H1 (cell line): ENCODE measurements around the gene SLC6A19. TPM values are rescaled to one million over a fixed set of nuclear protein-coding genes. Genes with fewer than 3 reads are reported as not detected.

ENCODE experiments used
- CHD7 ChIP-seq: fragments of 300-600 bp; sonication (generic); IDR thresholded peaks from 2 replicates; pipeline ENCODE4 v1.7.1; 2012; ENCODE audit warnings: low read length, moderate library complexity, mild to moderate bottlenecking, inconsistent platforms; ENCODE audit not compliant: insufficient replicate concordance
- HDAC2 ChIP-seq, 2 experiments: fragments of 300-600 bp in 1 of 2; sonication (generic) in 1 of 2; IDR thresholded peaks; 2 replicates each; pipeline ENCODE4 v1.6.1; 2011 to 2012; ENCODE audit warnings: low read depth in 2 of 2, low read length in 2 of 2, mild to moderate bottlenecking in 2 of 2, moderate library complexity in 2 of 2, borderline replicate concordance in 1 of 2, inconsistent platforms in 1 of 2
- MAX ChIP-seq: IDR thresholded peaks from 2 replicates; pipeline ENCODE4 v1.6.1; 2012; ENCODE audit warnings: inconsistent platforms
- RBBP5 ChIP-seq: IDR thresholded peaks from 2 replicates; pipeline ENCODE4 v1.7.1; 2012; ENCODE audit warnings: low read depth, mild to moderate bottlenecking, inconsistent platforms, low read length, moderate library complexity, borderline replicate concordance
- RXRA ChIP-seq: IDR thresholded peaks from 2 replicates; pipeline ENCODE4 v1.6.1; 2011; ENCODE audit warnings: low read depth, mild to moderate bottlenecking, low read length, moderate library complexity; ENCODE audit not compliant: insufficient read depth
- TAF1 ChIP-seq: IDR thresholded peaks from 2 replicates; pipeline ENCODE4 v1.6.1; 2011; ENCODE audit warnings: mild to moderate bottlenecking, low read depth, low read length
- YY1 ChIP-seq: IDR thresholded peaks from 2 replicates; pipeline ENCODE4 v1.6.1; 2011; ENCODE audit warnings: low read depth, mild to moderate bottlenecking, low read length
- polyA plus RNA-seq, 7 experiments: library from polyadenylated mRNA; depleted of rRNA in 3 of 7; stranded (reverse) in 5 of 7; unstranded in 2 of 7; fragments of >200 nt in 5 of 7; fragments of 200-250 nt in 2 of 7; gene quantifications; 1 replicate in 5 of 7; 2 replicates in 1 of 7; 4 replicates in 1 of 7; pipeline versions ENCODE4 v1.2.1 to v1.2.3, GENCODE V29; 2011 to 2013; ENCODE audit warnings: missing spikeins in 2 of 7, mixed read lengths in 2 of 7
- total RNA-seq: library from RNA; stranded (reverse); fragmentation: NEBNext Ultra II Directional; extraction: Animal tissue kit (Norgen Biotek cat#: 25700); gene quantifications from 2 replicates; pipeline ENCODE4 v1.2.1, GENCODE V29; 2021

SLC6A19 gene
- total and polyA plus RNA-seq, 2 of the 8 experiments (the other 6 are each of a cell fraction or from before 2014, with no cell fraction given), result 0.02 TPM; not detected in 1

- TF ChIP-seq CHD7 (no peak), RBBP5 (no peak), TAF1 (no peak), HDAC2 (IDR thresholded peaks at IDR 0.05; ENCODE audit: borderline replicate concordance in 1 of 2, low read depth in 2 of 2, low read length in 2 of 2) (no peak), YY1 (no peak), MAX (no peak), RXRA (no peak)
Observed at GRCh38 chr5:1232780-1233179, 31.4 kb downstream of the SLC6A19 start (continued).
